ENCODE data around the gene PLXNA2.

Gene PLXNA2

GRCh38 chr1:207988326-207989165, 255.6 kb downstream of the PLXNA2 start:
- DNase-seq = no peak

DNA sequence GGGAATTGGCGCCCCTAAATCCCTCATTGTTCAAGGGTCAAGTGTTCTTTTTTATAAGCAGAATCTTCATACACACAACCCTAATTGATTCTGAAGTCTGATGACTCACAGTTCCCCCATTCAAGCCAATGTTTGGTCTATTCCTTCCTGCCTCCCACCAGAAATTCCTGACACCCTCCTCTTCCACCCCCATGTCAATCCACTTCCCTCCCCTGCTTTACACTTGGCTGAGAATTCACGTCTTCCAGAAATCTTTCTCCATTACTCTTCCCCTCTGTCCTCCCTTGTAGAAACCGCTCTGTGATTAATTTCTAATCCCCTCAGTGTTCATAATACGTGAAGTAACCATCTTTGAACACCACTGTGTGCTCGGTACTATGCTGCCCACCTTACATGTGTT, 257.0 kb downstream of the PLXNA2 start:
- DNase-seq = no peak

DNA sequence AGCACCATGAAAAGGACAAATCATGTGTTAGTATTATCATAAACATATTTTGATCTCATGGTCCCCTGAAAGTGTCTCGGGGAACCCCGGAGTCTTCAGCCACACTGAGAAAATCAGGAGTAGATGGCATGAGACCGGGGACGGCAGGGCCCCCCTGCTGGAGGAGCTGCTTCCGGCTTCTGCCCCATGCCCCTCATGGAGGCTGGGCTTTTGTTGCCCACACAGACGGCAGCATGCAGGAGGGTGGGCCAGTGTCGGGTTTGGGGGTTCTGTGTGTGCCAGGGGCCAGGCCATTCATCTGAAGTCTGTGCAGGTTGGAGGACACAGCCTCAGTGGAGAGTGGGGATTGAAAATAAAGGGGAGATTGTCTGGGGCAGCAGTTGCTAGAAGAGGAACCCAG, 258.2 kb downstream of the PLXNA2 start:
- DNase-seq = no peak

- DNase-seq = no peak
These were observed 259.2 kb downstream of the PLXNA2 start for GRCh38 chr1:207984831-207985572.

DNA sequence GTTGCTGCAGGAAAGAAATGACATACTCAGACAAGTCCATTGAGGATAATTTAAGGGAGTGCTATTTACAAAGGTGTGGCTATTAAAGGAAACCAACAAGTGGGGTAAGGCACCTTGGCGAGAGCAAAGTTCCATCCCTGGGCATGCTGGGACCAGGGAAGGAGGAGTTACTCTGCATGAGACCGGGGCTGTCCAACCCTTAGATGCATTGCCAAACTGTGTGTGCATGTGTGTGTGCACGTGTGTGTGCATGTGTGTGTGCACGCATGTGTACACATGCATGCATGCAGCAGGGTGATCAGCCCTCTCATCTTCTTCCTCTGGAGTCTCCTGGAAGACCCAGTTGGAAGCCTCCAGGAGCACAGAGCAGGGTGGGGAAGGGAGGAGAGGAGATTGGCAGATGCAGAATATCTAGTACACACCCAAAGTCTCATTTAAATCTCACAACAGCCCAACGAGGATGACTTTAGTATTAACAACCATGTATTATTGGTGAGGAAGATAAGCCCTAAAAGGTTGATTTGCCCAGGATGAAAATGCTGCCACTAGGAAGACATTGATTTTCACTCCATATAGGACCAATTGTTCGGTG, 261.0 kb downstream of the PLXNA2 start:
- no peak for DNase-seq

- no peak for DNase-seq
These were observed 262.2 kb downstream of the PLXNA2 start for GRCh38 chr1:207981976-207982375.

GRCh38 chr1:207978441-207978840, 265.7 kb downstream of the PLXNA2 start:
- no peak for DNase-seq

GRCh38 chr1:207977876-207978275, 266.3 kb downstream of the PLXNA2 start:
- DNase-seq = no peak

GRCh38 chr1:207973898-207974568, 270.2 kb downstream of the PLXNA2 start:
- no peak for DNase-seq

GRCh38 chr1:207972337-207972736, 271.8 kb downstream of the PLXNA2 start:
- DNase-seq = no peak

Data from DMS153 (cell line).